ENCODE results near the gene KREMEN1. TPM values are rescaled to one million over a fixed set of nuclear protein-coding genes. Genes with fewer than 3 reads are reported as not detected.

Gene KREMEN1
- total RNA-seq, 1 experiment from 2014 or later = 31.9 TPM

DNA sequence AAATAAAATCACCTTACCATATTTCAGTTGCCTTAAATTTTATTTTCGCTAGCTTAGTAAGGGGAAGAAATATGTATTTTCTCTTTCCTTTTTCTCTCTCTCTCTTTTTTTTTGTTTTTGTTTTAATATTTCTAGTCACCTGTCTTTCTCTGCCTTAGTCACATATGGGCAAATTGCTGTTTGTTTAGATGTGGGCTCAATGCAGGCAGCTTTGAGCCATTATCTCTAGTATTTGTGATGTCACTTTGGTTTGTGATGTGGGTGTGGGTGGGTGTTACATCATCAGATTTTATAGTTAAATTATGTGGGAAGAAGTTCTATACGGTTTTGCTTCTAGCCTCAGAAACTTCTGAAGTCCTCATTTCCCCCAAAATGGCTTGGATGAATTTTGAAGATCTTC, 11.1 kb upstream of the KREMEN1 start, which contains the start of gene C22orf31 (continued):
- TF ChIP-seq, protein P1, sequence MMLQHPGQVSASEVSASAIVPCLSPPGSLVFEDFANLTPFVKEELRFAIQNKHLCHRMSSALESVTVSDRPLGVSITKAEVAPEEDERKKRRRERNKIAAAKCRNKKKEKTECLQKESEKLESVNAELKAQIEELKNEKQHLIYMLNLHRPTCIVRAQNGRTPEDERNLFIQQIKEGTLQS (IDR thresholded peaks at IDR 0.05) = no peak
- no peak for TF ChIP-seq ZNF274 (IDR thresholded peaks at IDR 0.05; ENCODE audit: low read depth, low read length)
- no peak for TF ChIP-seq POLR2AphosphoS5 (IDR thresholded peaks at IDR 0.05; ENCODE audit: low read depth, low read length)

GRCh38 chr22:29062286-29062821, 10.5 kb upstream of the KREMEN1 start:
- POLR2A ChIA-PET = no interaction called here
- RAD21 ChIA-PET (ENCODE audit: low non-redundant PET in 1 of 2, low total read pairs in 2 of 2, uncharacterized antibody in 2 of 2, unreplicated experiment in 2 of 2) = no interaction called here
- no peak for DNase-seq (ENCODE audit: low read depth, low spot score)

More at GRCh38 chr22:29062286-29062821, 10.5 kb upstream of the KREMEN1 start:
- intact Hi-C loops (cut with micrococcal nuclease) = no loop called here
- Histone ChIP-seq H4K20me1 (ENCODE audit: insufficient read depth) (no peaks in the 10 kb centered on the region), H3K4me1 (ENCODE audit: control insufficient read depth in 1 of 2, insufficient read depth in 2 of 2, low read length in 2 of 2) (no peaks in the 10 kb centered on the region), H3K27ac (ENCODE audit: low read depth, low read length) (no peak overlapping the region), H3K4me2 (ENCODE audit: low read length) (no peak overlapping the region), H2AFZ (ENCODE audit: low read depth, low read length, poor library complexity, severe bottlenecking) (no peak overlapping the region), H3K4me3 (replicated peaks in 1 of 2; ENCODE audit: low read depth in 1 of 2, low read length in 2 of 2) (no peak overlapping the region), H3K79me2 (ENCODE audit: insufficient read depth, low read length) (no peaks in the 10 kb centered on the region), H3K9me3 (ENCODE audit: control insufficient read depth in 1 of 2, insufficient read depth in 1 of 2, low read depth in 1 of 2, low read length in 2 of 2) (no peaks in the 10 kb centered on the region), H3K9ac (ENCODE audit: low read length) (no peak overlapping the region), H3K27me3 (ENCODE audit: insufficient read depth, low read length) (no peaks in the 10 kb centered on the region), H3K36me3 (ENCODE audit: control insufficient read depth in 1 of 2, insufficient read depth in 2 of 2, low read length in 2 of 2) (no peaks in the 10 kb centered on the region), H3K9me2 (ENCODE audit: insufficient read depth) (no peaks in the 10 kb centered on the region)
- no TSS peak for BruUV-seq (replicated peaks)
- ATAC-seq = no peak
- TF ChIP-seq MAX (IDR thresholded peaks at IDR 0.05) = no peak
- TF ChIP-seq, protein P2, sequence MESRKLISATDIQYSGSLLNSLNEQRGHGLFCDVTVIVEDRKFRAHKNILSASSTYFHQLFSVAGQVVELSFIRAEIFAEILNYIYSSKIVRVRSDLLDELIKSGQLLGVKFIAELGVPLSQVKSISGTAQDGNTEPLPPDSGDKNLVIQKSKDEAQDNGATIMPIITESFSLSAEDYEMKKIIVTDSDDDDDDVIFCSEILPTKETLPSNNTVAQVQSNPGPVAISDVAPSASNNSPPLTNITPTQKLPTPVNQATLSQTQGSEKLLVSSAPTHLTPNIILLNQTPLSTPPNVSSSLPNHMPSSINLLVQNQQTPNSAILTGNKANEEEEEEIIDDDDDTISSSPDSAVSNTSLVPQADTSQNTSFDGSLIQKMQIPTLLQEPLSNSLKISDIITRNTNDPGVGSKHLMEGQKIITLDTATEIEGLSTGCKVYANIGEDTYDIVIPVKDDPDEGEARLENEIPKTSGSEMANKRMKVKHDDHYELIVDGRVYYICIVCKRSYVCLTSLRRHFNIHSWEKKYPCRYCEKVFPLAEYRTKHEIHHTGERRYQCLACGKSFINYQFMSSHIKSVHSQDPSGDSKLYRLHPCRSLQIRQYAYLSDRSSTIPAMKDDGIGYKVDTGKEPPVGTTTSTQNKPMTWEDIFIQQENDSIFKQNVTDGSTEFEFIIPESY (IDR thresholded peaks at IDR 0.05; ENCODE audit: extremely low read depth, insufficient replicate concordance, low read length) = no peak
- no peak for TF ChIP-seq JUND (IDR thresholded peaks at IDR 0.05)
- TF ChIP-seq ZNF274 (IDR thresholded peaks at IDR 0.05; ENCODE audit: low read depth, low read length) = no peak
- no peak for TF ChIP-seq EZH2 (IDR thresholded peaks at IDR 0.05)
- no peak for TF ChIP-seq ZFX (IDR thresholded peaks at IDR 0.05)
- no peak for TF ChIP-seq FOSL1 (IDR thresholded peaks at IDR 0.05; ENCODE audit: low read depth)
- TF ChIP-seq CBX3 (IDR thresholded peaks at IDR 0.05; ENCODE audit: low read depth) = no peak
- TF ChIP-seq, protein P1 (IDR thresholded peaks at IDR 0.05) = no peak
- CTCF ChIA-PET = no interaction called here
